HepG2 (cell line): Measurements from ENCODE around the gene CAMTA1. TPM values are rescaled to one million over a fixed set of nuclear protein-coding genes. Genes with fewer than 3 reads are reported as not detected.
A peak's percentile ranks its signal among the peaks of the same experiment; 100 is the strongest.

Source experiments
- ATF1 ChIP-seq: IDR thresholded peaks from 2 replicates; pipeline ENCODE4 v1.6.1; 2016; ENCODE audit warnings: mild to moderate bottlenecking, control low read depth
- DMAP1 ChIP-seq: IDR thresholded peaks from 2 replicates; pipeline ENCODE4 v1.6.1; 2016
- EEA1 ChIP-seq: sonication (generic); formaldehyde crosslinking; IDR thresholded peaks from 2 replicates; pipeline ENCODE4 v1.5.1; 2020; ENCODE audit warnings: mild to moderate bottlenecking, missing genetic modification reagents, borderline replicate concordance
- GPN1 ChIP-seq: sonication (generic); formaldehyde crosslinking; IDR thresholded peaks from 2 replicates; pipeline ENCODE4 v1.5.1; 2020; ENCODE audit warnings: missing genetic modification reagents, borderline replicate concordance
- HNF4A ChIP-seq: sonication (generic); formaldehyde crosslinking; IDR thresholded peaks from 2 replicates; pipeline ENCODE4 v1.4.0; 2020; ENCODE audit warnings: missing genetic modification reagents
- KDM5B ChIP-seq: sonication (generic); formaldehyde crosslinking; IDR thresholded peaks from 2 replicates; pipeline ENCODE4 v1.4.0; 2020; ENCODE audit warnings: missing genetic modification reagents, mild to moderate bottlenecking, borderline replicate concordance
- KDM6A ChIP-seq: IDR thresholded peaks from 2 replicates; pipeline ENCODE4 v1.6.1; 2016; ENCODE audit warnings: low read depth
- KLF6 ChIP-seq: IDR thresholded peaks from 2 replicates; pipeline ENCODE4 v1.8.0; 2016; ENCODE audit warnings: missing biosample characterization, missing genetic modification reagents
- KMT2A ChIP-seq: sonication (generic); formaldehyde crosslinking; IDR thresholded peaks from 2 replicates; pipeline ENCODE4 v1.4.0; 2020; ENCODE audit warnings: missing genetic modification reagents
- NCOA5 ChIP-seq: sonication (generic); formaldehyde crosslinking; IDR thresholded peaks from 2 replicates; pipeline ENCODE4 v1.4.0; 2020; ENCODE audit warnings: missing genetic modification reagents
- TBX2 ChIP-seq: sonication (generic); formaldehyde crosslinking; IDR thresholded peaks from 2 replicates; pipeline ENCODE4 v1.5.0; 2020; ENCODE audit warnings: missing genetic modification reagents, mild to moderate bottlenecking, borderline replicate concordance
- ZMYM3 ChIP-seq: sonication (generic); formaldehyde crosslinking; IDR thresholded peaks from 2 replicates; pipeline ENCODE4 v1.5.1; 2020; ENCODE audit warnings: mild to moderate bottlenecking, missing genetic modification reagents
- ZNF207 ChIP-seq: fragments of 450-650 bp; IDR thresholded peaks from 2 replicates; pipeline ENCODE4 v1.6.1; 2016; ENCODE audit warnings: antibody characterized with exemption, borderline replicate concordance
- ZNF234 ChIP-seq: sonication (generic); formaldehyde crosslinking; conservative IDR thresholded peaks from 2 replicates; pipeline ENCODE4 v1.5.1; 2020; ENCODE audit warnings: mild to moderate bottlenecking, missing genetic modification reagents
- ZNF296 ChIP-seq: sonication (generic); formaldehyde crosslinking; conservative IDR thresholded peaks from 2 replicates; pipeline ENCODE4 v1.5.0; 2020; ENCODE audit warnings: mild to moderate bottlenecking, missing genetic modification reagents
- ZNF530 ChIP-seq: sonication (generic); formaldehyde crosslinking; IDR thresholded peaks from 2 replicates; pipeline ENCODE4 v1.5.0; 2020; ENCODE audit warnings: low read depth, mild to moderate bottlenecking, missing genetic modification reagents
- polyA plus RNA-seq, 8 experiments: library from polyadenylated mRNA; depleted of rRNA in 3 of 8; stranded (reverse) in 7 of 8; unstranded in 1 of 8; fragments of >200 nt; fragmentation: Illumina TruSeq in 4 of 8; extraction: Trizol in 4 of 8; gene quantifications; 2 replicates each; pipeline versions ENCODE4 v1.2.1 to v1.2.3, GENCODE V29; 2011 to 2016; ENCODE audit warnings: low read depth in 4 of 8, missing spikeins in 1 of 8, mixed read lengths in 1 of 8; ENCODE audit not compliant: insufficient read depth in 1 of 8
- total RNA-seq, 5 experiments: library from RNA; depleted of rRNA; stranded (reverse); fragments of >200 nt; fragmentation: Illumina TruSeq; extraction: Trizol; gene quantifications; 2 replicates each; pipeline ENCODE4 v1.2.3, GENCODE V29; 2016; ENCODE audit warnings: low read depth in 1 of 5
- TF ChIP-seq, protein P1 (sequence below): sonication (generic); formaldehyde crosslinking; IDR thresholded peaks from 2 replicates; pipeline ENCODE4 v1.5.0; 2020; ENCODE audit warnings: mild to moderate bottlenecking, missing genetic modification reagents, borderline replicate concordance
- TF ChIP-seq, protein P2 (sequence below): IDR thresholded peaks from 2 replicates; pipeline ENCODE4 v1.4.0; 2020; ENCODE audit warnings: mild to moderate bottlenecking, missing genetic modification reagents
- TF ChIP-seq, protein P3 (sequence below): IDR thresholded peaks from 2 replicates; pipeline ENCODE4 v1.6.1; 2016; ENCODE audit warnings: low read depth, borderline replicate concordance
- TF ChIP-seq, protein P4 (sequence below): sonication (generic); formaldehyde crosslinking; IDR thresholded peaks from 2 replicates; pipeline ENCODE4 v1.5.0; 2020; ENCODE audit warnings: missing genetic modification reagents, mild to moderate bottlenecking, borderline replicate concordance

Gene CAMTA1
- total and polyA plus RNA-seq, 2 of the 13 experiments (the other 11 are each of a cell fraction or from before 2014, with no cell fraction given) = 25.0 to 36.4 TPM

DNA sequence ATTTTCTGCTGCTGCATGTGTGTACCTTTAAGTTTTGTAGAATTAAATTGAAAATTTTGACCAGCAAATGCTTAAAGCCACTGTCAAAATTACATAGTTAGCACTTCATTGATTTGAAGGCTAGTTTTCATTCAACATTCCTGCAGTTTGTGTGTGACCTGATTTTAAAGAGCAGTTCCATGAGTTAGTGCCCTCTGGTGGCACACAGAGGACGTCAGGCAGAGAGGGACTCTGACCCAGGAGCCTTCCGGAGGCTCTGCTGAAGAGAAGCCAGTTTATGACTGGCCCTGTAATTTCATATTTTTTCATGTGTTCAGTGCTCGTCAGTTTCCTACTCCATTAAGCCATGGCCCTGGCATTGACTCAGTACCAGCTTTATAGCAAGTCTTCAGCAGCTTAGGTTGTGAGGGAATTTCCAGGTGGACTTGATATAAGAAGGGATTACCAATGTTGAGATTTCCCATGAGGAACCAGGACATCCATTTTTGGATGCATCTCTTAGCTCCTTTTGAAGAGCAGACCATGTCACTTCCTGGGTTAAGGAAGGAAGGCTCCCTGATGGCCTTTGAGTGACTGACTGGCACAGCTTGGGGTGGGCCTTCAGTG lies 104.7 kb downstream of the CAMTA1 start (continued):
- TF ChIP-seq, protein P1, sequence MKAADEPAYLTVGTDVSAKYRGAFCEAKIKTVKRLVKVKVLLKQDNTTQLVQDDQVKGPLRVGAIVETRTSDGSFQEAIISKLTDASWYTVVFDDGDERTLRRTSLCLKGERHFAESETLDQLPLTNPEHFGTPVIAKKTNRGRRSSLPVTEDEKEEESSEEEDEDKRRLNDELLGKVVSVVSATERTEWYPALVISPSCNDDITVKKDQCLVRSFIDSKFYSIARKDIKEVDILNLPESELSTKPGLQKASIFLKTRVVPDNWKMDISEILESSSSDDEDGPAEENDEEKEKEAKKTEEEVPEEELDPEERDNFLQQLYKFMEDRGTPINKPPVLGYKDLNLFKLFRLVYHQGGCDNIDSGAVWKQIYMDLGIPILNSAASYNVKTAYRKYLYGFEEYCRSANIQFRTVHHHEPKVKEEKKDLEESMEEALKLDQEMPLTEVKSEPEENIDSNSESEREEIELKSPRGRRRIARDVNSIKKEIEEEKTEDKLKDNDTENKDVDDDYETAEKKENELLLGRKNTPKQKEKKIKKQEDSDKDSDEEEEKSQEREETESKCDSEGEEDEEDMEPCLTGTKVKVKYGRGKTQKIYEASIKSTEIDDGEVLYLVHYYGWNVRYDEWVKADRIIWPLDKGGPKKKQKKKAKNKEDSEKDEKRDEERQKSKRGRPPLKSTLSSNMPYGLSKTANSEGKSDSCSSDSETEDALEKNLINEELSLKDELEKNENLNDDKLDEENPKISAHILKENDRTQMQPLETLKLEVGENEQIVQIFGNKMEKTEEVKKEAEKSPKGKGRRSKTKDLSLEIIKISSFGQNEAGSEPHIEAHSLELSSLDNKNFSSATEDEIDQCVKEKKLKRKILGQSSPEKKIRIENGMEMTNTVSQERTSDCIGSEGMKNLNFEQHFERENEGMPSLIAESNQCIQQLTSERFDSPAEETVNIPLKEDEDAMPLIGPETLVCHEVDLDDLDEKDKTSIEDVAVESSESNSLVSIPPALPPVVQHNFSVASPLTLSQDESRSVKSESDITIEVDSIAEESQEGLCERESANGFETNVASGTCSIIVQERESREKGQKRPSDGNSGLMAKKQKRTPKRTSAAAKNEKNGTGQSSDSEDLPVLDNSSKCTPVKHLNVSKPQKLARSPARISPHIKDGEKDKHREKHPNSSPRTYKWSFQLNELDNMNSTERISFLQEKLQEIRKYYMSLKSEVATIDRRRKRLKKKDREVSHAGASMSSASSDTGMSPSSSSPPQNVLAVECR = no peak
- TF ChIP-seq, protein P2, sequence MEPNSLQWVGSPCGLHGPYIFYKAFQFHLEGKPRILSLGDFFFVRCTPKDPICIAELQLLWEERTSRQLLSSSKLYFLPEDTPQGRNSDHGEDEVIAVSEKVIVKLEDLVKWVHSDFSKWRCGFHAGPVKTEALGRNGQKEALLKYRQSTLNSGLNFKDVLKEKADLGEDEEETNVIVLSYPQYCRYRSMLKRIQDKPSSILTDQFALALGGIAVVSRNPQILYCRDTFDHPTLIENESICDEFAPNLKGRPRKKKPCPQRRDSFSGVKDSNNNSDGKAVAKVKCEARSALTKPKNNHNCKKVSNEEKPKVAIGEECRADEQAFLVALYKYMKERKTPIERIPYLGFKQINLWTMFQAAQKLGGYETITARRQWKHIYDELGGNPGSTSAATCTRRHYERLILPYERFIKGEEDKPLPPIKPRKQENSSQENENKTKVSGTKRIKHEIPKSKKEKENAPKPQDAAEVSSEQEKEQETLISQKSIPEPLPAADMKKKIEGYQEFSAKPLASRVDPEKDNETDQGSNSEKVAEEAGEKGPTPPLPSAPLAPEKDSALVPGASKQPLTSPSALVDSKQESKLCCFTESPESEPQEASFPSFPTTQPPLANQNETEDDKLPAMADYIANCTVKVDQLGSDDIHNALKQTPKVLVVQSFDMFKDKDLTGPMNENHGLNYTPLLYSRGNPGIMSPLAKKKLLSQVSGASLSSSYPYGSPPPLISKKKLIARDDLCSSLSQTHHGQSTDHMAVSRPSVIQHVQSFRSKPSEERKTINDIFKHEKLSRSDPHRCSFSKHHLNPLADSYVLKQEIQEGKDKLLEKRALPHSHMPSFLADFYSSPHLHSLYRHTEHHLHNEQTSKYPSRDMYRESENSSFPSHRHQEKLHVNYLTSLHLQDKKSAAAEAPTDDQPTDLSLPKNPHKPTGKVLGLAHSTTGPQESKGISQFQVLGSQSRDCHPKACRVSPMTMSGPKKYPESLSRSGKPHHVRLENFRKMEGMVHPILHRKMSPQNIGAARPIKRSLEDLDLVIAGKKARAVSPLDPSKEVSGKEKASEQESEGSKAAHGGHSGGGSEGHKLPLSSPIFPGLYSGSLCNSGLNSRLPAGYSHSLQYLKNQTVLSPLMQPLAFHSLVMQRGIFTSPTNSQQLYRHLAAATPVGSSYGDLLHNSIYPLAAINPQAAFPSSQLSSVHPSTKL (CRISPR knock-in tag) = 0 out of 2 replicates have a peak, but pooled peaks have one; percentile 27
- TF ChIP-seq ATF1 (CRISPR knock-in tag) (no peak), ZNF207 (no peak), ZNF296 (no peak), ZNF530 (CRISPR knock-in tag) (no peak), KLF6 (no peak), HNF4A (CRISPR knock-in tag) (peak; percentile 45; the same call in 1 of the 2 replicates), ZNF234 (CRISPR knock-in tag) (no peak), ZMYM3 (no peak), NCOA5 (CRISPR knock-in tag) (no peak), KDM6A (CRISPR knock-in tag) (no peak), TBX2 (CRISPR knock-in tag) (no peak), EEA1 (no peak), KDM5B (CRISPR knock-in tag) (no peak), GPN1 (no peak), KMT2A (CRISPR knock-in tag) (no peak), DMAP1 (CRISPR knock-in tag) (no peak)
- TF ChIP-seq, protein P3, sequence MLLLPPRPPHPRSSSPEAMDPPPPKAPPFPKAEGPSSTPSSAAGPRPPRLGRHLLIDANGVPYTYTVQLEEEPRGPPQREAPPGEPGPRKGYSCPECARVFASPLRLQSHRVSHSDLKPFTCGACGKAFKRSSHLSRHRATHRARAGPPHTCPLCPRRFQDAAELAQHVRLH (CRISPR knock-in tag) = 0 out of 2 replicates have a peak, but pooled peaks have one; percentile 44
- TF ChIP-seq, protein P4, sequence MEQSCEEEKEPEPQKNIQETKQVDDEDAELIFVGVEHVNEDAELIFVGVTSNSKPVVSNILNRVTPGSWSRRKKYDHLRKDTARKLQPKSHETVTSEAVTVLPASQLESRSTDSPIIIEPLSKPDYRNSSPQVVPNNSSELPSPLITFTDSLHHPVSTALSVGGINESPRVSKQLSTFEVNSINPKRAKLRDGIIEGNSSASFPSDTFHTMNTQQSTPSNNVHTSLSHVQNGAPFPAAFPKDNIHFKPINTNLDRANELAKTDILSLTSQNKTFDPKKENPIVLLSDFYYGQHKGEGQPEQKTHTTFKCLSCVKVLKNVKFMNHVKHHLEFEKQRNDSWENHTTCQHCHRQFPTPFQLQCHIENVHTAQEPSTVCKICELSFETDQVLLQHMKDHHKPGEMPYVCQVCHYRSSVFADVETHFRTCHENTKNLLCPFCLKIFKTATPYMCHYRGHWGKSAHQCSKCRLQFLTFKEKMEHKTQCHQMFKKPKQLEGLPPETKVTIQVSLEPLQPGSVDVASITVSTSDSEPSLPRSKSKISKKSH = no peak
